ENCODE results near the gene LRRTM3.

The LRRTM3 gene

DNA sequence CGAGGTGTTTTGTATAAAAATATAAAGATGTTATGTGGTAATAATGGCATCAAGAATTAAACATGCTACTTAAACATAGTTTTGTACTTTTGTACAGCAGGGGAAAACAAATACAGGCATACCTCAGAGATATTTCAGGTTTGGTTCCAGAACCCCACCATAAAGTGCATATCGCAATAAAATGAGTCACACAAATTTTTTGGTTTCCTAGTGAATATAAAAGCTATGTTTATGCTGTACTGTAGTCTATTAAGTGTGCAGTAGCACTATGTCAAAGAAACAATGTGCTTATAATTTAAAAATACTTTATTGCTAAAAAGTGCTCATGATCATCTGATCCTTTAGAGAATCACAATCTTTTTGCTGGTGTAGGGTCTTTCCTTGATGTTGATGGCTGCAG, 17.8 kb downstream of the LRRTM3 start:
- DNase-seq (ENCODE audit: low read depth): no peak
- H3K4me3 ChIP-seq (ENCODE audit: control insufficient read depth, low read depth, low read length): no peak overlapping the region
- TF ChIP-seq CTCF (conservative IDR thresholded peaks at IDR 0.05; ENCODE audit: control insufficient read depth, insufficient read depth, low read depth, low read length): no peak

DNA sequence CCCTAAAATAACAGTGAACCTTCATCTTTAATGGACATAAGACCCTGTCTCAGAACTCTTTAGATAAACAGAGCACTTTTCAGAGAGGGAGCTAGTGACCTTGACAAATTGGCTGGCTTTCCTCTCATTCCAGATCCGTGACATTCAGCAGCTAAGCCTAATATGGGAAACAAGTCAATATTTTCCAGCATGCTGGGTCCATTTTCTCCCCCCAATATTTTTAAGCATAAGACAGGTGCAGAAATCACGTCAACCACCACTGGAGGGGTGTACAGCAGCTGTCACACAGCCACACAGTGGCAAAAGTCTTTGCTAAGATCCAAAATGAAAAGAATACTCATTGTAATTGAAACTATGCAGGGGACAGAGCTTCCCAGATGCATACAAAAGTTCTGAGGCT, 26.1 kb downstream of the LRRTM3 start:
- no peak for TF ChIP-seq CTCF (conservative IDR thresholded peaks at IDR 0.05; ENCODE audit: control insufficient read depth, insufficient read depth, low read depth, low read length)
- H3K4me3 ChIP-seq (ENCODE audit: control insufficient read depth, low read depth, low read length): no peak overlapping the region
- DNase-seq (ENCODE audit: low read depth): no peak

- TF ChIP-seq CTCF (conservative IDR thresholded peaks at IDR 0.05; ENCODE audit: control insufficient read depth, insufficient read depth, low read depth, low read length): no peak
- H3K4me3 ChIP-seq (ENCODE audit: control insufficient read depth, low read depth, low read length): no peak overlapping the region
- no peak for DNase-seq (ENCODE audit: low read depth)
Measured at GRCh38 chr10:66958466-66958865, 32.6 kb downstream of the LRRTM3 start.

DNA sequence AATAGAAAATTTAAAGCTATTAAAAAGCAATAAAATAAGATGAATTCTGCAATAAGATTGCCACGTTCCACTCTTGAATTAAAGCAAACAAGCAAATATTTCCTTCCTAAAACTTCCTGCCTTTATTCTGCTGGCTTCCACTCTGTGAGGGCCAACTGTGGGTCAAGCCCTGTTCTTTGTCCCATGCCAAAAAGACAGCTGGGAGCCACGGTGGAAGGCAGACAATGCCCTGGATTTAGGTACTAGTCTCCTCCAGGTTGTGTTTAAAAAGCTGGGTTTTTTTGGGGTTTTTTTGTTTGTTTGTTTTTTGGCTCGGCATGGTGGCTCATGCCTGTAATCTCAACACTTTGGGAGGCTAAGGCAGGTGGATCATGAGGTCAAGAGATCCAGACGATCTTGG, 39.1 kb downstream of the LRRTM3 start:
- no peak overlapping the region for H3K4me3 ChIP-seq (ENCODE audit: control insufficient read depth, low read depth, low read length)
- DNase-seq (ENCODE audit: low read depth): no peak

GRCh38 chr10:66980246-66980815, 54.5 kb downstream of the LRRTM3 start:
- TF ChIP-seq CTCF (conservative IDR thresholded peaks at IDR 0.05; ENCODE audit: control insufficient read depth, insufficient read depth, low read depth, low read length): no peak
- H3K4me3 ChIP-seq (ENCODE audit: control insufficient read depth, low read depth, low read length): no peak overlapping the region
- DNase-seq (ENCODE audit: low read depth): no peak

More for the DNA sequence above, 39.1 kb downstream of the LRRTM3 start:
- TF ChIP-seq CTCF (conservative IDR thresholded peaks at IDR 0.05; ENCODE audit: control insufficient read depth, insufficient read depth, low read depth, low read length): no peak

GRCh38 chr10:66981361-66982052, 55.7 kb downstream of the LRRTM3 start:
- no peak for TF ChIP-seq CTCF (conservative IDR thresholded peaks at IDR 0.05; ENCODE audit: control insufficient read depth, insufficient read depth, low read depth, low read length)
- no peak for DNase-seq (ENCODE audit: low read depth)
- H3K4me3 ChIP-seq (ENCODE audit: control insufficient read depth, low read depth, low read length): no peak overlapping the region
